Stimulated activated CD4-positive, alpha-beta T cell treated with anti-CD3 and anti-CD28 coated beads, TNF-alpha, amount 100 ng/mL, for 48 hours (primary cell): ENCODE results near the gene CARMIL1.
A peak's percentile ranks its signal among the peaks of the same experiment; 100 is the strongest.

Experiments used
- DNase-seq, 3 donors: peaks; one replicate each; pipeline ENCODE4 v3.0.0-alpha.2; 2020; ENCODE audit warnings: low read depth in 3 of 3

Gene CARMIL1

GRCh38 chr6:25472906-25473305, 193.7 kb downstream of the CARMIL1 start:
- DNase-seq: no peak

GRCh38 chr6:25473447-25473846, 194.3 kb downstream of the CARMIL1 start:
- no peak for DNase-seq

- no peak for DNase-seq
Observed at GRCh38 chr6:25476126-25476525, 197.0 kb downstream of the CARMIL1 start.

GRCh38 chr6:25477006-25477590, 197.9 kb downstream of the CARMIL1 start:
- no peak for DNase-seq

- no peak for DNase-seq
Observed at GRCh38 chr6:25478973-25479372, 199.8 kb downstream of the CARMIL1 start.

- no peak for DNase-seq
Observed at GRCh38 chr6:25481267-25481666, 202.1 kb downstream of the CARMIL1 start.

GRCh38 chr6:25482996-25483395, 203.8 kb downstream of the CARMIL1 start:
- DNase-seq: no peak

GRCh38 chr6:25483943-25484342, 204.8 kb downstream of the CARMIL1 start:
- DNase-seq: no peak

- no peak for DNase-seq
Observed at GRCh38 chr6:25484900-25485299, 205.7 kb downstream of the CARMIL1 start.

- DNase-seq: no peak
Observed at GRCh38 chr6:25485821-25486534, 206.8 kb downstream of the CARMIL1 start.

- DNase-seq: no peak
Observed at GRCh38 chr6:25486550-25486949, 207.4 kb downstream of the CARMIL1 start.

- no peak for DNase-seq
Observed at GRCh38 chr6:25487012-25487411, 207.8 kb downstream of the CARMIL1 start.

GRCh38 chr6:25488156-25488555, 209.0 kb downstream of the CARMIL1 start:
- no peak for DNase-seq

- DNase-seq: no peak
Observed at GRCh38 chr6:25489399-25489798, 210.2 kb downstream of the CARMIL1 start.

GRCh38 chr6:25490018-25490801, 211.0 kb downstream of the CARMIL1 start:
- peak; percentile 38 to 55 (median 38) for DNase-seq

- DNase-seq: no peak
Observed at GRCh38 chr6:25492951-25493350, 213.8 kb downstream of the CARMIL1 start.

- no peak for DNase-seq
Observed at GRCh38 chr6:25494469-25494868, 215.3 kb downstream of the CARMIL1 start.

GRCh38 chr6:25497383-25498040, 218.3 kb downstream of the CARMIL1 start:
- no peak for DNase-seq

- DNase-seq: no peak
Observed at GRCh38 chr6:25498505-25498904, 219.3 kb downstream of the CARMIL1 start.

GRCh38 chr6:25499615-25500235, 220.6 kb downstream of the CARMIL1 start:
- DNase-seq: no peak

- DNase-seq: no peak
Observed at GRCh38 chr6:25503686-25504085, 224.5 kb downstream of the CARMIL1 start.

GRCh38 chr6:25504661-25505060, 225.5 kb downstream of the CARMIL1 start:
- no peak for DNase-seq
